Liver (tissue), 9 donors: ENCODE measurements around the gene DNAH17. TPM values are rescaled to one million over a fixed set of nuclear protein-coding genes. Genes with fewer than 3 reads are reported as not detected.

Experiments
- DNase-seq: peaks from one replicate; pipeline ENCODE4 v3.0.0-alpha.2; 2017; ENCODE audit warnings: low spot score
- H3K27ac ChIP-seq, 2 donors: one replicate each; pipeline ENCODE4 v1.7.0; 2013; ENCODE audit warnings: inconsistent platforms in 2 of 2, low read length in 2 of 2, control low read depth in 1 of 2, low read depth in 1 of 2, mild to moderate bottlenecking in 1 of 2
- H3K27me3 ChIP-seq, 4 donors: one replicate each; pipeline versions ENCODE4 v1.6.1 to v1.7.0; 2013; ENCODE audit warnings: low read length in 3 of 4, inconsistent platforms in 1 of 4, mild to moderate bottlenecking in 1 of 4, moderate library complexity in 1 of 4; ENCODE audit not compliant: control insufficient read depth in 4 of 4, insufficient read depth in 4 of 4
- H3K36me3 ChIP-seq, 4 donors: one replicate each; pipeline versions ENCODE4 v1.6.1 to v1.7.0; 2013; ENCODE audit warnings: low read length in 3 of 4, mild to moderate bottlenecking in 3 of 4, low read depth in 1 of 4, moderate library complexity in 1 of 4; ENCODE audit not compliant: control insufficient read depth in 4 of 4, insufficient read depth in 3 of 4
- H3K4me1 ChIP-seq, 4 donors: one replicate each; pipeline versions ENCODE4 v1.6.1 to v1.7.0; 2013; ENCODE audit warnings: low read length in 3 of 4, mild to moderate bottlenecking in 3 of 4, moderate library complexity in 1 of 4; ENCODE audit not compliant: control insufficient read depth in 4 of 4, insufficient read depth in 4 of 4
- H3K4me3 ChIP-seq, 3 donors: one replicate each; pipeline versions ENCODE4 v1.6.1 to v1.7.0; 2013; ENCODE audit warnings: low read length in 3 of 3, control low read depth in 1 of 3, low read depth in 1 of 3, mild to moderate bottlenecking in 1 of 3
- H3K9ac ChIP-seq, 2 donors: one replicate each; pipeline ENCODE4 v1.7.0; 2013; ENCODE audit warnings: low read length in 2 of 2, mild to moderate bottlenecking in 2 of 2, moderate library complexity in 2 of 2, control low read depth in 1 of 2, low read depth in 1 of 2
- H3K9me3 ChIP-seq, 4 donors: one replicate each; pipeline versions ENCODE4 v1.6.1 to v1.7.0; 2013; ENCODE audit warnings: low read length in 3 of 4; ENCODE audit not compliant: control insufficient read depth in 4 of 4
- EGR1 ChIP-seq, 2 donors: IDR thresholded peaks; 2 replicates each; pipeline ENCODE4 v1.6.1; 2016 to 2018; ENCODE audit warnings: antibody characterized with exemption in 2 of 2, low read depth in 2 of 2
- FOXA1 ChIP-seq: IDR thresholded peaks from 2 replicates; pipeline ENCODE4 v1.6.1; 2016; ENCODE audit warnings: antibody characterized with exemption
- GABPA ChIP-seq, 2 donors: IDR thresholded peaks in 1 of 2; conservative IDR thresholded peaks in 1 of 2; 2 replicates each; pipeline ENCODE4 v1.6.1; 2016; ENCODE audit warnings: antibody characterized with exemption in 2 of 2, mild to moderate bottlenecking in 1 of 2, moderate library complexity in 1 of 2
- HNF4A ChIP-seq, 2 donors: conservative IDR thresholded peaks; 2 replicates each; pipeline ENCODE4 v1.6.1; 2016; ENCODE audit warnings: antibody characterized with exemption in 2 of 2, mild to moderate bottlenecking in 2 of 2
- HNF4G ChIP-seq: IDR thresholded peaks from 2 replicates; pipeline ENCODE4 v1.6.1; 2016; ENCODE audit warnings: antibody characterized with exemption
- JUND ChIP-seq, 2 donors: IDR thresholded peaks; 2 replicates each; pipeline ENCODE4 v1.6.1; 2016; ENCODE audit warnings: antibody characterized with exemption in 2 of 2
- NR2F2 ChIP-seq: IDR thresholded peaks from 2 replicates; pipeline ENCODE4 v1.6.1; 2016; ENCODE audit warnings: antibody characterized with exemption
- RAD21 ChIP-seq, 2 donors: IDR thresholded peaks; 2 replicates each; pipeline ENCODE4 v1.6.1; 2016; ENCODE audit warnings: antibody characterized with exemption in 2 of 2, mild to moderate bottlenecking in 2 of 2
- RXRA ChIP-seq, 2 donors: IDR thresholded peaks; 2 replicates each; pipeline ENCODE4 v1.6.1; 2017 to 2018; ENCODE audit warnings: antibody characterized with exemption in 2 of 2, mild to moderate bottlenecking in 1 of 2
- TAF1 ChIP-seq: conservative IDR thresholded peaks from 2 replicates; pipeline ENCODE4 v1.6.1; 2016; ENCODE audit warnings: antibody characterized with exemption, mild to moderate bottlenecking
- YY1 ChIP-seq: IDR thresholded peaks from 2 replicates; pipeline ENCODE4 v1.6.1; 2016; ENCODE audit warnings: antibody characterized with exemption, mild to moderate bottlenecking
- WGBS: extraction: QIAGEN DNeasy Blood & Tissue Kit; methylation state at CpG from one replicate; pipeline ENCODE4 v1.1.7; 2013; 5-methylcytosine and 5-hydroxymethylcytosine counted together
- polyA plus RNA-seq, 2 donors: library from polyadenylated mRNA; stranded (reverse) in 1 of 2; unstranded in 1 of 2; fragments of 200-250 nt in 1 of 2; fragments of >200 nt in 1 of 2; fragmentation: Nextera tagmentation in 1 of 2; extraction: Ambion mirVana in 1 of 2; gene quantifications; one replicate each; pipeline versions ENCODE4 v1.2.1 to v1.2.3, GENCODE V29; 2013 to 2015
- total RNA-seq, 2 donors: library from RNA; depleted of rRNA; stranded (reverse); fragments of >200 nt; gene quantifications; one replicate each; pipeline ENCODE4 v1.2.3, GENCODE V29; 2014
- TF ChIP-seq, protein P1 (sequence below): IDR thresholded peaks from 2 replicates; pipeline ENCODE4 v1.6.1; 2016; ENCODE audit warnings: antibody characterized with exemption
- TF ChIP-seq, protein P2 (sequence below): fragments of 150-350 bp; IDR thresholded peaks from 2 replicates; pipeline ENCODE4 v1.5.1; 2017; ENCODE audit warnings: improper control_type of control experiment, low read depth, low read length; ENCODE audit not compliant: missing input control
- TF ChIP-seq, protein P3 (sequence below): IDR thresholded peaks from 2 replicates; pipeline ENCODE4 v1.6.1; 2016; ENCODE audit warnings: antibody characterized with exemption
- TF ChIP-seq, protein P4 (sequence below): IDR thresholded peaks from 2 replicates; pipeline ENCODE4 v1.6.1; 2016; ENCODE audit warnings: antibody characterized with exemption
- TF ChIP-seq, protein P5 (sequence below): IDR thresholded peaks from 2 replicates; pipeline ENCODE4 v1.6.1; 2016; ENCODE audit warnings: antibody characterized with exemption, mild to moderate bottlenecking
- donor health status: healthy.
- donor health status: healthy.
- donor health status: healthy.
- donor health status: healthy.
- donor health status: healthy.

DNAH17 gene
- total and polyA plus RNA-seq, 4 donors = 0.09 to 0.79 TPM; not detected in 2

GRCh38 chr17:78568494-78569115 lies 8.6 kb downstream of the DNAH17 start:
- Histone ChIP-seq H3K4me3 (no peak overlapping the region), H3K27ac (no peak overlapping the region), H3K4me1 (no peaks in the 10 kb centered on the region), H3K9me3 (no peaks in the 10 kb centered on the region), H3K9ac (no peak overlapping the region), H3K27me3 (no peaks in the 10 kb centered on the region), H3K36me3 (no peaks in the 10 kb centered on the region)
- 79% methylated on average over 16 of the region's 16 CpGs for WGBS
- no peak for DNase-seq
- TF ChIP-seq YY1 (no peak), HNF4A (conservative IDR thresholded peaks at IDR 0.05) (no peak), NR2F2 (no peak), RAD21 (IDR thresholded peaks at IDR 0.05) (no peak), RXRA (IDR thresholded peaks at IDR 0.05) (no peak), TAF1 (no peak), GABPA (IDR thresholded peaks at IDR 0.05 in 1 of 2, conservative IDR thresholded peaks at IDR 0.05 in 1 of 2) (no peak), FOXA1 (no peak), EGR1 (IDR thresholded peaks at IDR 0.05; ENCODE audit: low read depth in 2 of 2) (no peak)
- TF ChIP-seq, protein P1, sequence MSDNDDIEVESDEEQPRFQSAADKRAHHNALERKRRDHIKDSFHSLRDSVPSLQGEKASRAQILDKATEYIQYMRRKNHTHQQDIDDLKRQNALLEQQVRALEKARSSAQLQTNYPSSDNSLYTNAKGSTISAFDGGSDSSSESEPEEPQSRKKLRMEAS = no peak
- TF ChIP-seq, protein P2, sequence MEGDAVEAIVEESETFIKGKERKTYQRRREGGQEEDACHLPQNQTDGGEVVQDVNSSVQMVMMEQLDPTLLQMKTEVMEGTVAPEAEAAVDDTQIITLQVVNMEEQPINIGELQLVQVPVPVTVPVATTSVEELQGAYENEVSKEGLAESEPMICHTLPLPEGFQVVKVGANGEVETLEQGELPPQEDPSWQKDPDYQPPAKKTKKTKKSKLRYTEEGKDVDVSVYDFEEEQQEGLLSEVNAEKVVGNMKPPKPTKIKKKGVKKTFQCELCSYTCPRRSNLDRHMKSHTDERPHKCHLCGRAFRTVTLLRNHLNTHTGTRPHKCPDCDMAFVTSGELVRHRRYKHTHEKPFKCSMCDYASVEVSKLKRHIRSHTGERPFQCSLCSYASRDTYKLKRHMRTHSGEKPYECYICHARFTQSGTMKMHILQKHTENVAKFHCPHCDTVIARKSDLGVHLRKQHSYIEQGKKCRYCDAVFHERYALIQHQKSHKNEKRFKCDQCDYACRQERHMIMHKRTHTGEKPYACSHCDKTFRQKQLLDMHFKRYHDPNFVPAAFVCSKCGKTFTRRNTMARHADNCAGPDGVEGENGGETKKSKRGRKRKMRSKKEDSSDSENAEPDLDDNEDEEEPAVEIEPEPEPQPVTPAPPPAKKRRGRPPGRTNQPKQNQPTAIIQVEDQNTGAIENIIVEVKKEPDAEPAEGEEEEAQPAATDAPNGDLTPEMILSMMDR = no peak
- TF ChIP-seq, protein P3, sequence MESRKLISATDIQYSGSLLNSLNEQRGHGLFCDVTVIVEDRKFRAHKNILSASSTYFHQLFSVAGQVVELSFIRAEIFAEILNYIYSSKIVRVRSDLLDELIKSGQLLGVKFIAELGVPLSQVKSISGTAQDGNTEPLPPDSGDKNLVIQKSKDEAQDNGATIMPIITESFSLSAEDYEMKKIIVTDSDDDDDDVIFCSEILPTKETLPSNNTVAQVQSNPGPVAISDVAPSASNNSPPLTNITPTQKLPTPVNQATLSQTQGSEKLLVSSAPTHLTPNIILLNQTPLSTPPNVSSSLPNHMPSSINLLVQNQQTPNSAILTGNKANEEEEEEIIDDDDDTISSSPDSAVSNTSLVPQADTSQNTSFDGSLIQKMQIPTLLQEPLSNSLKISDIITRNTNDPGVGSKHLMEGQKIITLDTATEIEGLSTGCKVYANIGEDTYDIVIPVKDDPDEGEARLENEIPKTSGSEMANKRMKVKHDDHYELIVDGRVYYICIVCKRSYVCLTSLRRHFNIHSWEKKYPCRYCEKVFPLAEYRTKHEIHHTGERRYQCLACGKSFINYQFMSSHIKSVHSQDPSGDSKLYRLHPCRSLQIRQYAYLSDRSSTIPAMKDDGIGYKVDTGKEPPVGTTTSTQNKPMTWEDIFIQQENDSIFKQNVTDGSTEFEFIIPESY = no peak
- TF ChIP-seq, protein P4, sequence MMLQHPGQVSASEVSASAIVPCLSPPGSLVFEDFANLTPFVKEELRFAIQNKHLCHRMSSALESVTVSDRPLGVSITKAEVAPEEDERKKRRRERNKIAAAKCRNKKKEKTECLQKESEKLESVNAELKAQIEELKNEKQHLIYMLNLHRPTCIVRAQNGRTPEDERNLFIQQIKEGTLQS = no peak
- TF ChIP-seq, protein P5, sequence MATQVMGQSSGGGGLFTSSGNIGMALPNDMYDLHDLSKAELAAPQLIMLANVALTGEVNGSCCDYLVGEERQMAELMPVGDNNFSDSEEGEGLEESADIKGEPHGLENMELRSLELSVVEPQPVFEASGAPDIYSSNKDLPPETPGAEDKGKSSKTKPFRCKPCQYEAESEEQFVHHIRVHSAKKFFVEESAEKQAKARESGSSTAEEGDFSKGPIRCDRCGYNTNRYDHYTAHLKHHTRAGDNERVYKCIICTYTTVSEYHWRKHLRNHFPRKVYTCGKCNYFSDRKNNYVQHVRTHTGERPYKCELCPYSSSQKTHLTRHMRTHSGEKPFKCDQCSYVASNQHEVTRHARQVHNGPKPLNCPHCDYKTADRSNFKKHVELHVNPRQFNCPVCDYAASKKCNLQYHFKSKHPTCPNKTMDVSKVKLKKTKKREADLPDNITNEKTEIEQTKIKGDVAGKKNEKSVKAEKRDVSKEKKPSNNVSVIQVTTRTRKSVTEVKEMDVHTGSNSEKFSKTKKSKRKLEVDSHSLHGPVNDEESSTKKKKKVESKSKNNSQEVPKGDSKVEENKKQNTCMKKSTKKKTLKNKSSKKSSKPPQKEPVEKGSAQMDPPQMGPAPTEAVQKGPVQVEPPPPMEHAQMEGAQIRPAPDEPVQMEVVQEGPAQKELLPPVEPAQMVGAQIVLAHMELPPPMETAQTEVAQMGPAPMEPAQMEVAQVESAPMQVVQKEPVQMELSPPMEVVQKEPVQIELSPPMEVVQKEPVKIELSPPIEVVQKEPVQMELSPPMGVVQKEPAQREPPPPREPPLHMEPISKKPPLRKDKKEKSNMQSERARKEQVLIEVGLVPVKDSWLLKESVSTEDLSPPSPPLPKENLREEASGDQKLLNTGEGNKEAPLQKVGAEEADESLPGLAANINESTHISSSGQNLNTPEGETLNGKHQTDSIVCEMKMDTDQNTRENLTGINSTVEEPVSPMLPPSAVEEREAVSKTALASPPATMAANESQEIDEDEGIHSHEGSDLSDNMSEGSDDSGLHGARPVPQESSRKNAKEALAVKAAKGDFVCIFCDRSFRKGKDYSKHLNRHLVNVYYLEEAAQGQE = no peak

GRCh38 chr17:78567991-78568390 lies 9.2 kb downstream of the DNAH17 start:
- DNase-seq = no peak
- WGBS = 91% methylated on average over 11 of the region's 11 CpGs
- no peaks in the 10 kb centered on the region for H3K36me3 ChIP-seq
- H3K27ac ChIP-seq = no peak overlapping the region
- TF ChIP-seq GABPA (IDR thresholded peaks at IDR 0.05 in 1 of 2, conservative IDR thresholded peaks at IDR 0.05 in 1 of 2) = no peak
- TF ChIP-seq HNF4G = no peak
- no peak for TF ChIP-seq RAD21 (IDR thresholded peaks at IDR 0.05)
- TF ChIP-seq EGR1 (IDR thresholded peaks at IDR 0.05; ENCODE audit: low read depth in 2 of 2) = no peak
- TF ChIP-seq FOXA1 = no peak
- no peak for TF ChIP-seq JUND (IDR thresholded peaks at IDR 0.05)
- no peak for TF ChIP-seq RXRA (IDR thresholded peaks at IDR 0.05)
- TF ChIP-seq, protein P3 = no peak
- H3K27me3 ChIP-seq = no peaks in the 10 kb centered on the region
- H3K9ac ChIP-seq = no peak overlapping the region
- H3K4me3 ChIP-seq = no peak overlapping the region
- no peaks in the 10 kb centered on the region for H3K9me3 ChIP-seq
- no peaks in the 10 kb centered on the region for H3K4me1 ChIP-seq
